Measurements from ENCODE around the gene FAM3A.
A peak's percentile ranks its signal among the peaks of the same experiment; 100 is the strongest.

The FAM3A gene

GRCh38 chrX:154539077-154539476 lies 23.0 kb upstream of the FAM3A start:
- TF ChIP-seq CTCF (IDR thresholded peaks at IDR 0.05; ENCODE audit: low read depth, low read length) = no peak
- DNase-seq (ENCODE audit: extremely low read depth, low read depth) = no peak

GRCh38 chrX:154535892-154536291 lies 19.9 kb upstream of the FAM3A start:
- TF ChIP-seq CTCF (IDR thresholded peaks at IDR 0.05; ENCODE audit: low read depth, low read length) = no peak

GRCh38 chrX:154534526-154535322 lies 18.7 kb upstream of the FAM3A start:
- DNase-seq (ENCODE audit: extremely low read depth, low read depth) = no peak
- peak; percentile 99 for TF ChIP-seq CTCF (IDR thresholded peaks at IDR 0.05; ENCODE audit: low read depth, low read length)

More at GRCh38 chrX:154535892-154536291, 19.9 kb upstream of the FAM3A start:
- no peak for DNase-seq (ENCODE audit: extremely low read depth, low read depth)

GRCh38 chrX:154532690-154533089 lies 16.7 kb upstream of the FAM3A start:
- DNase-seq (ENCODE audit: extremely low read depth, low read depth) = no peak
- no peak for TF ChIP-seq CTCF (IDR thresholded peaks at IDR 0.05; ENCODE audit: low read depth, low read length)

- no peak for TF ChIP-seq CTCF (IDR thresholded peaks at IDR 0.05; ENCODE audit: low read depth, low read length)
- DNase-seq (ENCODE audit: extremely low read depth, low read depth) = no peak
Observed at GRCh38 chrX:154531626-154532025, 15.6 kb upstream of the FAM3A start.

GRCh38 chrX:154530286-154530685 lies 14.3 kb upstream of the FAM3A start:
- no peak for DNase-seq (ENCODE audit: extremely low read depth, low read depth)
- TF ChIP-seq CTCF (IDR thresholded peaks at IDR 0.05; ENCODE audit: low read depth, low read length) = no peak

- no peak for DNase-seq (ENCODE audit: extremely low read depth, low read depth)
- no peak for TF ChIP-seq CTCF (IDR thresholded peaks at IDR 0.05; ENCODE audit: low read depth, low read length)
Observed at GRCh38 chrX:154529206-154529612, 13.2 kb upstream of the FAM3A start.
